GM12872 (cell line): ENCODE measurements around the gene CENPC.

Experiments
- TF ChIP-seq, protein P1 (sequence below): IDR thresholded peaks from 3 replicates; pipeline ENCODE4 v1.5.1; 2011; ENCODE audit warnings: low read depth, mild to moderate bottlenecking, low read length, moderate library complexity; ENCODE audit not compliant: insufficient read depth

The CENPC gene, protein sequence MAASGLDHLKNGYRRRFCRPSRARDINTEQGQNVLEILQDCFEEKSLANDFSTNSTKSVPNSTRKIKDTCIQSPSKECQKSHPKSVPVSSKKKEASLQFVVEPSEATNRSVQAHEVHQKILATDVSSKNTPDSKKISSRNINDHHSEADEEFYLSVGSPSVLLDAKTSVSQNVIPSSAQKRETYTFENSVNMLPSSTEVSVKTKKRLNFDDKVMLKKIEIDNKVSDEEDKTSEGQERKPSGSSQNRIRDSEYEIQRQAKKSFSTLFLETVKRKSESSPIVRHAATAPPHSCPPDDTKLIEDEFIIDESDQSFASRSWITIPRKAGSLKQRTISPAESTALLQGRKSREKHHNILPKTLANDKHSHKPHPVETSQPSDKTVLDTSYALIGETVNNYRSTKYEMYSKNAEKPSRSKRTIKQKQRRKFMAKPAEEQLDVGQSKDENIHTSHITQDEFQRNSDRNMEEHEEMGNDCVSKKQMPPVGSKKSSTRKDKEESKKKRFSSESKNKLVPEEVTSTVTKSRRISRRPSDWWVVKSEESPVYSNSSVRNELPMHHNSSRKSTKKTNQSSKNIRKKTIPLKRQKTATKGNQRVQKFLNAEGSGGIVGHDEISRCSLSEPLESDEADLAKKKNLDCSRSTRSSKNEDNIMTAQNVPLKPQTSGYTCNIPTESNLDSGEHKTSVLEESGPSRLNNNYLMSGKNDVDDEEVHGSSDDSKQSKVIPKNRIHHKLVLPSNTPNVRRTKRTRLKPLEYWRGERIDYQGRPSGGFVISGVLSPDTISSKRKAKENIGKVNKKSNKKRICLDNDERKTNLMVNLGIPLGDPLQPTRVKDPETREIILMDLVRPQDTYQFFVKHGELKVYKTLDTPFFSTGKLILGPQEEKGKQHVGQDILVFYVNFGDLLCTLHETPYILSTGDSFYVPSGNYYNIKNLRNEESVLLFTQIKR

DNA sequence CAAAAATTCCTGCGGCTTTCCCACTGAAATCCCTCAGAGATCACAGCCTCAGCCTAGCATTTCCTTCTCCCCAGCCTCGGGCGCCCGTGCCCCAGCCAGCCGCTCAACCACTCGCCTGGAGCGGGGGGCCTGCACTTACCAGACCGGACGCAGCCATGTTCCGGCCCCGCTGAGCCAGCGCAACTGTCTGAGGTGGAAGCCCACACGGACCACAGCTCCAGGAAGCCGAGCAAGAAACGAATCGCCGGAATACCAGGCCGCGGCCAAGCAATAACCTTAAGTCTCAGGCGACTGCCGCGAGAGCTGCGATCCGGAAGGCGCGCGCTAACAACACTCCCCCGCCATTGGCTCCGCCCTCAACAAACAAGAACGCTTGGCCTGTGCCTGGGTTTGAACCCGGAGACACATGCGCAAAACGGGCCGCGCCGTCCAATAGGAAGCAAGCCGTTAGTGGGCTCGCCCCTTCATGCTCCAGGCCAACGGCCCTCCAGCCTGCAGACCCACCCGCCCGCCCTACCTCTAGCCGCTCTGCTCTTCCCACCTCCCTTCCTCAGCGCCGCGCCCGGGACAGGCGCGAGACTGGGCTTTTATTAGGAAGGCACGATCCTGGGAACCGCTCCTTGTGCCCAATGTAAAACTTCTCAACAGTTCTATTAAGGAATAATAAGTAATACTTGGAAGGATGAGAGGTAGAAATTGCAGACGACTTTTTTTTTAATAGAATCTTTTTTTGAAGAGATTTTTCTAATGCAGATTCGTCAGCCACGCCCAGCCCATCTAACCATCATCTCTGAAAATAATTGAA, at the start of gene CENPC:
TSS of gene CENPC (minus strand) at position 305 of the 805 bp plus-strand sequence. CDS start at position 157, 148 bp downstream.
- TF ChIP-seq, protein P1, sequence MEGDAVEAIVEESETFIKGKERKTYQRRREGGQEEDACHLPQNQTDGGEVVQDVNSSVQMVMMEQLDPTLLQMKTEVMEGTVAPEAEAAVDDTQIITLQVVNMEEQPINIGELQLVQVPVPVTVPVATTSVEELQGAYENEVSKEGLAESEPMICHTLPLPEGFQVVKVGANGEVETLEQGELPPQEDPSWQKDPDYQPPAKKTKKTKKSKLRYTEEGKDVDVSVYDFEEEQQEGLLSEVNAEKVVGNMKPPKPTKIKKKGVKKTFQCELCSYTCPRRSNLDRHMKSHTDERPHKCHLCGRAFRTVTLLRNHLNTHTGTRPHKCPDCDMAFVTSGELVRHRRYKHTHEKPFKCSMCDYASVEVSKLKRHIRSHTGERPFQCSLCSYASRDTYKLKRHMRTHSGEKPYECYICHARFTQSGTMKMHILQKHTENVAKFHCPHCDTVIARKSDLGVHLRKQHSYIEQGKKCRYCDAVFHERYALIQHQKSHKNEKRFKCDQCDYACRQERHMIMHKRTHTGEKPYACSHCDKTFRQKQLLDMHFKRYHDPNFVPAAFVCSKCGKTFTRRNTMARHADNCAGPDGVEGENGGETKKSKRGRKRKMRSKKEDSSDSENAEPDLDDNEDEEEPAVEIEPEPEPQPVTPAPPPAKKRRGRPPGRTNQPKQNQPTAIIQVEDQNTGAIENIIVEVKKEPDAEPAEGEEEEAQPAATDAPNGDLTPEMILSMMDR: no peak

DNA sequence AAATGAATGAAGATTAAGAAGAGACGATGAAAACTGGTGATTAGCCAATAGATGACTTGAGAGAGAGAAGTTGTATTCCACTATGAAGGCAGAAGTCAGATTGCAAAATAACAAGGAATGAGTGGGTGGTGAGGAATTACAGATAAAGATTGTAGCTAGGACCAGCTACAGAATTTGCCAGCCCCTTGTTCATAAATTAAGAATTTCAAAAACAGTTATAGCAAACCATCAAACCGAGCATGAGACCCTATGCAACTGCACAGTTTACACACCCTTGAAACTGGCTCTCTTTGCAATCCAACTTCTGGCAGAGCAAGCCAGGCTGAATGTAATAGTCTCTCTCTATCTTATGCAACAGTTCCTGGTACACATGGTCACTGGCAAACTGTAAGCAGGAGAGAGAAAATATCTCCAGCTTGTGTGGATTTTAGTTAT, 48.5 kb upstream of the CENPC start:
- TF ChIP-seq, protein P1: no peak

DNA sequence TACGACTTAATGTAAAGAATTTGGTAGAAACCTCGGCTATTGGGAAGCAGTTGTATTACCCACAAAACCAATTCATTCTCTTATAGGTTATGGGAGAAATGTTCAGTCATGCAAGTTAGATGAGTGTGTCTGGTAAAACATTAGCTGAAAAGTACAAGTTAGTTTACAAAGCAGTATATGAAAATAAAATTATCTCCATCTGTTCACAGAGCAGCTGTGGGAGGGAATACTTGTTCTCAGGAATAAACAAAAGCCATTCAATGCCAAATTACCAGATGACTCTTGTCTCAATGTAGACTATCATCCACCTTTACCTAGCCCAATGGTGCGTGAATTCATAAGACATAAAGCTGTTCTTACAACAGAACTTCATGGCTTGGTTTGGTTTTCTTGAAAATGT, 41.9 kb upstream of the CENPC start:
- TF ChIP-seq, protein P1: no peak

DNA sequence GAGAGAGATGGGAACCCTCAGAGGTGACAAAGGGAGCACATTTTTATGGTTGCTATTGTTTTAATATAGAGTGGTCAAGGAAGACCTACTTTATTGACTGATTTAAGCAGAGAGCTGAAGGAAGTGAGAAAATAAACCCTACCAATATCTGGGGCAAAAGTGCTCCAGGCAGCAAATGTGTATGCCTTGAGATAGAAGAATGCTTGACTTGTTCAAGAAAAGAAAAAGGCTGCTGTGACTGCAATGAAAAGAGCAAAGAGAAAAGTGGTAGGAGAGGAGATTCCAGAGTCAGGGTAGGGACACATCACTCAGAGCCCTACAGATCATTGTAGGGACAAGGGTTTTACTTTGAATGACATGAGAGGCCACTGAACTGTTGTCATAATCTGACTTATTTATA, 39.2 kb upstream of the CENPC start:
- TF ChIP-seq, protein P1: no peak

DNA sequence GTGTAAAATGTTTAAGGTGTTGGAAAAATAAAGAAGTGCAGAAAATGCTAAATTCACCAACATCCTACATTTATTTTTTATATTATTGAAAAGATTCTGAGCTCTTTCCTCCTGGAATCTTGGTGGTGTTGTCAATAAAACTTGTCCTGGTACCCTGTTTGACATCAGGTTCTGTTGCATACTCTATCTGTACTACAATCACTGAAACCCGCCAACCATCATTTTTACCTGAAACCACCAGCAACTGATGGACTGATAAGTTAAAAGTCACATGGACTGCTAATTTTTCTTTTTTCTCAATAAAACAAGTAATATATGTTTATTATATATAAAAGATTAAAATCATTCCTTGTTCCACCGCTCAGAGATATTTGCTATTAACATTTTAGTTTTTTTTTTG, 36.6 kb upstream of the CENPC start:
- TF ChIP-seq, protein P1: no peak

DNA sequence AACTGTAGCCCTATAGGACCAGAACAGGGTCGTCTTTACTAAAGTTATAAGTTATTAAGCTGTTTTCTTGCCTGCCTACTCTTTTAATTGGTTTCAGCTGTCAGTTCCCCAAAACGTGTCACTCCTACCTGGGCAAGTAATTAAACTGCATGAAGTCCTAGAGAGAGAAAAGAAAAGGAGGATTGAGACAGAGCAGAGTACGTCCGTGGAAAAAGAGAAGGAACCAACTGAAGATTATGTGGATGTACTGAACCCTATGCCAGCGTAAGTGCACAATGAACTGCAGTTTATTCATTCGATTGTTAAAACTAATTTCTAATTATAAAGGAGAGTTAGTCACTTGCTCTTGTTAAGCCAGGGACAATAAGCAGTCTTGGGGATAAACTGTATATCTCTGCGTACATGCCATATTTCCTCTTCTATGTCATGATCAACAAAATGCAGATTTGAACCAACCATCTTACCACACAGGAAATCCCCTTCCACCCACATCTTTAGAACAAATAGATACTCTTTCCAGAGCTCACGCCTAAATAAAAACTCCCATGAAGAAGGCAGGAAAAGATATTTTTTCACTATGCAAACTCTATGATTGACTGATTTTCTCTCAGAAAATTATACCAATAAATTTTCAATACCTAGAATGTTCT, 36.0 kb upstream of the CENPC start:
- TF ChIP-seq, protein P1: no peak
